ENCODE data around the gene HS6ST3. TPM values are rescaled to one million over a fixed set of nuclear protein-coding genes. Genes with fewer than 3 reads are reported as not detected.

HS6ST3 gene
- total RNA-seq, 4 donors from 2014 or later: 0.04 to 0.59 (median 0.57) TPM; not detected in 1

- TF ChIP-seq POLR2A (IDR thresholded peaks at IDR 0.05) (no peak), CTCF (IDR thresholded peaks at IDR 0.05) (no peak)
- Histone ChIP-seq H3K4me3 (no peak overlapping the region), H3K4me1 (no peaks in the 10 kb centered on the region), H3K9me3 (no peaks in the 10 kb centered on the region), H3K27me3 (no peaks in the 10 kb centered on the region), H3K36me3 (no peaks in the 10 kb centered on the region), H3K27ac (no peak overlapping the region)
- DNase-seq: no peak
- WGBS, 2 donors: 85 to 90% methylated on average over 2 of the region's 2 CpGs
- intact Hi-C loops (cut with DNase I): no loop called here
Observed at GRCh38 chr13:96552559-96552958, 462.7 kb downstream of the HS6ST3 start.

GRCh38 chr13:96553796-96554195 lies 463.9 kb downstream of the HS6ST3 start:
- H3K36me3 ChIP-seq: no peaks in the 10 kb centered on the region
- H3K27me3 ChIP-seq: no peaks in the 10 kb centered on the region
- TF ChIP-seq CTCF (IDR thresholded peaks at IDR 0.05) (no peak), POLR2A (IDR thresholded peaks at IDR 0.05) (no peak)
- no peak overlapping the region for H3K4me3 ChIP-seq
- H3K27ac ChIP-seq: no peak overlapping the region
- 70 to 72% methylated on average over 7 of the region's 7 CpGs for WGBS, 2 donors
- intact Hi-C loops (cut with DNase I): no loop called here
- H3K9me3 ChIP-seq: no peaks in the 10 kb centered on the region
- H3K4me1 ChIP-seq: no peaks in the 10 kb centered on the region
- DNase-seq: no peak

DNA sequence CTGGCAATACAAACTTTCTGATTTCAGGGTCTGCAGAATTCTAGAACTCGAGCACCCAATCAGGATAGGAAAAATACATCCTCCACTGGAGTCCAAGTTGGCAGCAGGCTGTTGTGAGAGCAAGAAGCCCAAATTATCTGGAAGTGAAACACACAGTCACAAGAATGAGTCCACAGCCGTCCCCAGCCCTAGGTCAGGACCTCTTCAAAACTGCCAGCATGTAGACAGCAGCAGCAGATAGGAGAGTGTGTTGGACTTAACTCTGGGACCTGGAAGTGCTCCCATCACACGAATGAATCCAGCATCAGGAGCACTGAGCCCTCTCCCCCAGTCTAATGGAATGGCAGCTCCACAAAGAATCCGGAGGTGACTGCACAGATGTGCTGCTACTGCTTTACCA lies 483.7 kb downstream of the HS6ST3 start:
- TF ChIP-seq POLR2A (IDR thresholded peaks at IDR 0.05) (no peak), CTCF (IDR thresholded peaks at IDR 0.05) (no peak)
- H3K27ac ChIP-seq: no peak overlapping the region
- intact Hi-C loops (cut with DNase I): no loop called here
- no peaks in the 10 kb centered on the region for H3K9me3 ChIP-seq
- no peaks in the 10 kb centered on the region for H3K27me3 ChIP-seq
- 56 to 75% methylated on average over 2 to 3 of the region's 4 CpGs for WGBS, 2 donors
- DNase-seq: no peak
- no peaks in the 10 kb centered on the region for H3K36me3 ChIP-seq
- H3K4me3 ChIP-seq: no peak overlapping the region
- peaks cover 0 to 6% (median 0%) of the 10 kb centered on the region in 3 donors for H3K4me1 ChIP-seq

GRCh38 chr13:96575423-96576320 lies 485.8 kb downstream of the HS6ST3 start:
- intact Hi-C loops (cut with DNase I): no loop called here
- H3K9me3 ChIP-seq: no peaks in the 10 kb centered on the region
- no peak for TF ChIP-seq POLR2A (IDR thresholded peaks at IDR 0.05)
- no peak for TF ChIP-seq CTCF (IDR thresholded peaks at IDR 0.05)
- peaks cover 0 to 6% (median 0%) of the 10 kb centered on the region in 3 donors for H3K4me1 ChIP-seq
- 66 to 80% methylated on average over 14 of the region's 14 CpGs for WGBS, 2 donors
- H3K27ac ChIP-seq: peak overlapping the region in 1 of 4 donors; percentile 38
- no peaks in the 10 kb centered on the region for H3K27me3 ChIP-seq
- no peaks in the 10 kb centered on the region for H3K36me3 ChIP-seq
- H3K4me3 ChIP-seq: no peak overlapping the region
- no peak for DNase-seq

- Histone ChIP-seq H3K27ac (peak overlapping the region in 1 of 4 donors; percentile 17), H3K27me3 (no peaks in the 10 kb centered on the region), H3K36me3 (no peaks in the 10 kb centered on the region), H3K4me3 (no peak overlapping the region), H3K4me1 (peaks cover 0 to 9% (median 0%) of the 10 kb centered on the region in 3 donors), H3K9me3 (no peaks in the 10 kb centered on the region)
- DNase-seq: no peak
- intact Hi-C loops (cut with DNase I): no loop called here
- TF ChIP-seq CTCF (IDR thresholded peaks at IDR 0.05): no peak
Observed at GRCh38 chr13:96581741-96582140, 491.8 kb downstream of the HS6ST3 start.
